HG03521 (cell line): Measurements from ENCODE around the gene MAGIX.
A peak's percentile ranks its signal among the peaks of the same experiment; 100 is the strongest.
"Not testable (repeated sequence)": the region's sequence is repeated elsewhere in the genome, so short reads cannot be mapped to it uniquely, and the experiment has no call there.

Experiments
- ATAC-seq: cut with Tn5 transposase; IDR thresholded peaks from one replicate; pipeline ENCODE4 v1.9.1; 2021; ENCODE audit warnings: mild to moderate bottlenecking, moderate library complexity; ENCODE audit not compliant: unreplicated experiment

Gene MAGIX

GRCh38 chrX:49162620-49163019, at the start of gene MAGIX:
Gene MAGIX, plus strand, starts transcription at chrX:49162758. Its CDS starts 132 bp downstream, at chrX:49162890.
- no peak for ATAC-seq

- no peak for ATAC-seq
Measured at GRCh38 chrX:49116076-49116475, 46.5 kb upstream of the MAGIX start.

GRCh38 chrX:49116716-49117115, 45.8 kb upstream of the MAGIX start:
- ATAC-seq, result no peak

DNA sequence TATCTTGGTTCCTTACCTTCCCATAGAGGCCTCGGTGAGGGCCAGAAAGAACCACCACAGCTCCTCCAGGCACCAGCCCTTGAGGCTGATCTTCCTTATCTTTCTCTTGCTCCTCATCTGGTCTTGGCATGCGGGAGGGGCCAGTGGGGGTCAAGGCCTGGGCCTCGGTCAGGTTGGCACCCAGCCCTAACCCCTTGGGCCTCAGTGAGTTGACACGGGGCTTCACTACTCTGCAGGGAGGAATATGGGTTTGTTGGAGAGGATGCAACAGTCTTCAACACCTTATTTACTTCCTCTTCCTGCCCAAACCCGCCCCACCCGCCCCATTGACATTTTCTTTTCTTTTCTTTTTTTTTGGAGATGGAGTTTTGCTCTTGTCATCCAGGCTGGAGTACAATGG, 45.0 kb upstream of the MAGIX start:
- ATAC-seq, result no peak

DNA sequence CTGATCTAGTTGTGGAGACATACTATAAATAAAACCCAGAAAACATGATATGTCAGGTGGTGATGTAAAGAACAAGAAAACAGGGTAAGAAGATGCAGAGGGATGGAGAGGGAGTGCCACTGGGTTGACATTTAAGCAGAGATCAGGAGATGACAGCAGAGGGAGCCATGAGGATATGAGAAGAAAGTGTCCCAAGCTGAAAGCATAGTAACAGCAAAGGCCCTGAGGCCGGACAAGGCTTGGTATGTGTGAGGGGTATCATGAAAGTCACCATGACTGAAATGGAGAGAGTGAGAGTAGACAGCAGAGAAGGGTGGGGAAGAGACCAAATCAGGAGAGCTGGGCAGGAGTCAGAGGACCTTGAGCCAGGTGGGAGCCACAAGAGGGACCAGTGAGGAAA, 42.5 kb upstream of the MAGIX start:
- no peak for ATAC-seq

GRCh38 chrX:49122499-49122898, 40.1 kb upstream of the MAGIX start:
- ATAC-seq, result no peak

- ATAC-seq, result not testable (repeated sequence)
Measured at GRCh38 chrX:49127742-49128258, 34.8 kb upstream of the MAGIX start.

DNA sequence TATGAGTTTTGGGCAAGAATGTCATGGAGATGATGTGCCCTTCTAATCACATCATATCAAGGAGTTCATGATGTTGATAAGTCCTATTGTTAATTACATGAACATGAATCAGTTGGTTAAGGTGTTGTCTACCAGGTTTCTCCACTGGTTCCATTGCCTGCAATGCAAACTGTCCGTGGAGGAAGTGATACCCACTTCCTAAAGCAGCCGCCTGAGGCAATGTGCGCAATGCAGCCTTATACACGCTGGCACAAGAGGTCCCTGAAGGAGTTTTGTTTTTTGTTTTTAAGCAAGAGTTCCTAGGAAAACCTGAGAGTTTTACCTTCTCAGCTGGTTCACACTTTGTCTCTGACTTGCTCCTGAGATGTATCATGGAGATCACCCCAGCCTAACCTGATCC, 33.1 kb upstream of the MAGIX start:
- ATAC-seq, result no peak

GRCh38 chrX:49132275-49132674, 30.3 kb upstream of the MAGIX start:
- not testable (repeated sequence) for ATAC-seq

DNA sequence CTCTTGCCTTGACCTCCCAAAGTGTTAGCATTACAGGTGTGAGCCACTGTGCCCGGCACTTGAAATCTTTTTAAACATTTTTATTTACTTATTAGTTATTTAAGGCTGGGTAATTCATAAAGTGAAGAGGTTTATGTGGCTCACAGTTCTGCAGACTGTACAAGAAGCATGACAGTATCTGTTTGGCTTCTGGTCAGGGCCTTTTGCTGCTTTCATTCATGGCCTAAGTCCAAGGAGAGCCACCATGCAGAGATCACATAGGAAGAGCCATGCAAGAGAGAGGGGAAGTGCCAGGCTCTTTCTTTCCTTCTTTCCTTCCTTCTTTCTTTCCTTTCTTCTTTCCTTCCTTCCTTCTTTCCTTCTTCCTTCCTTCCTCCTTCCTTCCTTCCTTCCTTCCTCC, 28.8 kb upstream of the MAGIX start:
- no peak for ATAC-seq

DNA sequence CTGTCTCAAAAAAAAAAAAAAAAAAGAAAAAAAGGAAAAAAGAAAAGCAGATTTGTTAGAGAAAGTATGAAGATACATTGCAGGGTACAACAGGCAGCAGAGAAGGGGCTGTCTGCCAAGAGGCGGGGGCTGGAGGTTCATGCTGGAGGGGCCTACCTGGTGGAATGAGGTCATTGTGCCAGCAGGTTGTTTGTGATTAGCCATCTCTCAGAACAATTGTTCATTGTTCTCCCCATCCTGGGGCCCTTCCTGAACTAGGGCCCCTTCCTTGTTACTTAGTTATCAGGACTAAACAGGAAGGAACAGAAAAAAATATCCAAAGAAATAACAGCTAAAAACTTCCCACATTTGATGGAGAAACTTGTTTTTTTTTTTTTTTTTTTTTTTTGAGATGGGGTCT, 25.1 kb upstream of the MAGIX start:
- ATAC-seq, result no peak

- ATAC-seq, result no peak
Measured at GRCh38 chrX:49139713-49140112, 22.8 kb upstream of the MAGIX start.

DNA sequence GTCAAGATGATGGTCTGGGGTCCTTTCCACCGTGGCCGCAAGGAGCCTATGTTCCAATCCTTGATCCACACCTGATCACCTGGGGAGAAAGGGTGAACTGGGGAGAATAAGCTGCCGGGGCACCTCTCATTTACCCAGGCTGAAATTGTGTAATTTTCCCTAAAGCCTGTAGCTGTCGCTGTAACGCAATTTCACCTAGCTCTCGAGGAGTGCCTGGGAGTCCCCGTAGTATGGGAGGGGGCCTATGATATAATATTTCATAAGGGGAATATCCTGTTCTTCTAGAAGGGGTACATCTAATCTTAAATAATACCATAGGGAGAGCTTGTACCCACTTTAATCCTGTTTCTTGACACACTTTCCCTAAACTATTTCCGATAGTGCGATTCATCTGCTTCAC, 20.3 kb upstream of the MAGIX start:
- not testable (repeated sequence) for ATAC-seq

DNA sequence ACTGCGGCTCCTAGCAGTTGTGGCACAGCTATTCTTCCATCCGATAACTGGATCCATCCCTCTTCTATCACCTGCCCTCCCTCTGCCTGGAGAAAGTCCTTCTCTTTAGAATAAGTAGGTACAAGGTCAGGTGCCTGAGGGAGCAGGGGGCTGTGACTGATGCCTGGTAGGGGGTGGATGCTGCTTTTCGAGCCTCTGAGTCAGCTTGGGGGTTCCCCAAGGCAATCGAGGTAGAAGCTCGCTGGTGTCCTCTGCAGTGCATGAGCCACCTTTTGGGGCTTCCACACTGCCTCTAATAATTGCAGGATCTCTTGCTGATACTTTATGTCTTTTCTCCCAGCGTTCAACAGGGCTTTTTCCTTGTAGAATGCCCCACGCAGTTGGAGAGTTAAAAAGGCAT, 19.4 kb upstream of the MAGIX start:
- ATAC-seq, result not testable (repeated sequence)

- no peak for ATAC-seq
Measured at GRCh38 chrX:49147282-49147681, 15.3 kb upstream of the MAGIX start.

DNA sequence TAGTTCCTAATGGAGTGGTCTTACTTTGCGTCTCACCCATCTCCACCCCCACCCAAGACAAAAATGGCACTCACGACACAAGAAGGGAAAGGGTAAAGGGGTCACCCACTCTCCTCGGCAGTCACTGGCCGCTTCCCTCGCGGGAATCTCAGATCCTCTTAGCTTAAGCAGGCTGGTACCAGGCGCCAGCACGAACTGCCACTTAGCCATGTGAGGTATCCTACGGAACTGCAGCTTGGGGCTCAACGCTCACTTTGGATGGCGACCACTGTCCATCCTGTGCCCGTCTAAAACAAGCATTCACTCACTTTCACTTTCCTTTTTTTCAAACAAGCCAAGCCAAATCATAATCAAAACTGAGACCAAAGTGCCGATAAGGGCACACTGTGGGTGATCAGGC, 14.6 kb upstream of the MAGIX start:
- ATAC-seq, result no peak

- not testable (repeated sequence) for ATAC-seq
Measured at GRCh38 chrX:49148390-49149100, 14.0 kb upstream of the MAGIX start.

DNA sequence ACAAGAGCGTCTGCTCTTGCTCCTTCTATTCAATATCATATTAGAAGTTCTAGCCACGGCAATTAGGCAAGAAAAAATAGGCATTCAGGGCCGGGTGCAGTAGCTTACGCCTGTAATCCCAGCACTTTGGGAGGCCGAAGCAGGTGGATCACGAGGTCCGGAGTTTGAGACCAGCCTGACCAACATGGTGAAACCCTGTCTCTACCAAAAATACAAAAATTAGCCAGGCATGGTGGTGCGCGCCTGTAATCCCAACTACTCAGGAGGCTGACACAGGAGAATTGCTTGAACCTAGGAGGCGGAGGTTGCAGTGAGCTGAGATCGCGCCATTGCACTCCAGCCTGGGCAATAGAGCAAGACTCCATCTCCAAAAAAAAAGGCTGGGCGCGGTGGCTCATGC, 13.3 kb upstream of the MAGIX start:
- not testable (repeated sequence) for ATAC-seq

- ATAC-seq, result no peak
Measured at GRCh38 chrX:49153467-49153866, 9.1 kb upstream of the MAGIX start.

GRCh38 chrX:49155243-49155899, 7.2 kb upstream of the MAGIX start:
- ATAC-seq, result no peak

GRCh38 chrX:49155900-49156837, 6.4 kb upstream of the MAGIX start:
- ATAC-seq, result peak; percentile 90
